Thoracic aorta (tissue), 2 donors: ENCODE measurements around the gene ATP6V0E1. TPM values are rescaled to one million over a fixed set of nuclear protein-coding genes. Genes with fewer than 3 reads are reported as not detected.

Experiments used
- ATAC-seq: fragments of 150-250 bp; one replicate; pipeline ENCODE4 v1.8.0; 2017; ENCODE audit warnings: low read depth; ENCODE audit not compliant: insufficient number of reproducible peaks, low FRiP score
- DNase-seq: peaks from one replicate; pipeline ENCODE4 v3.0.0-alpha.2; 2020; ENCODE audit warnings: low spot score
- H3K27ac ChIP-seq, 2 donors: fragments of 200-600 bp; sonication (generic); 1 replicate in 1 of 2; 2 replicates in 1 of 2; pipeline ENCODE4 v1.5.1; 2016; ENCODE audit warnings: mild to moderate bottlenecking in 2 of 2, moderate library complexity in 2 of 2
- H3K27me3 ChIP-seq: fragments of 200-600 bp; sonication (generic); replicated peaks from 2 replicates; pipeline ENCODE4 v1.6.0; 2016; ENCODE audit warnings: mild to moderate bottlenecking; ENCODE audit not compliant: insufficient read depth
- H3K36me3 ChIP-seq: fragments of 200-600 bp; sonication (generic); one replicate; pipeline ENCODE4 v1.5.1; 2016
- H3K4me1 ChIP-seq, 2 donors: fragments of 200-600 bp; sonication (generic); 1 replicate in 1 of 2; 2 replicates in 1 of 2; pipeline versions ENCODE4 v1.5.1 to v1.6.0; 2016; ENCODE audit warnings: low read depth in 2 of 2, mild to moderate bottlenecking in 1 of 2; ENCODE audit not compliant: control insufficient read depth in 1 of 2
- H3K4me3 ChIP-seq: fragments of 200-600 bp; sonication (generic); 2 replicates; pipeline ENCODE4 v1.5.1; 2016; ENCODE audit warnings: mild to moderate bottlenecking
- H3K9me3 ChIP-seq: fragments of 200-600 bp; sonication (generic); 2 replicates; pipeline ENCODE4 v1.5.1; 2016
- total RNA-seq, 2 donors: library from RNA; depleted of rRNA; stranded (reverse); fragments of >200 nt; gene quantifications; one replicate each; pipeline versions ENCODE4 v1.1.0 to v1.2.3, GENCODE V29; 2016
- TF ChIP-seq, protein P1 (sequence below): fragments of 200-600 bp; sonication (generic); IDR thresholded peaks from one replicate; pipeline ENCODE4 v1.5.1; 2019; ENCODE audit warnings: antibody characterized with exemption

The ATP6V0E1 gene
- total RNA-seq, 2 donors from 2014 or later: 117 to 123 TPM

DNA sequence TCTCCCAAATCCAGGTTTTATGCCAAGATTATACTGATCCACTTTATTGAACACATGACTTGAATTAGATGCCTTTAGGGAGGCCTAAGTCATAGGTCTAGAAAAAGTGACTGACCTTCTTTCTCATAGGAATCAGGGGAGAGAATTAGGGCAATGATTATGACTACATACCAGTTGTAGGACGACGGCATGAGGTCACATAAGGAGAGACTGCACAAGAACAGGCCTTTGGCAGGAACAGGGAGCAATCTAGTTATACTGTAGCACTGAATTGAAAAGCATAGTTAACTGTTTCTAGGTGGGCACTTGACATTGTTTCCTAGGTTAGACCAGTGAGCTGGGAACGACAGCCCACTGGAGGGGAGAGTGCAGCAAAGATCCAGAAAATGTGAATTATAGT, 95.3 kb downstream of the ATP6V0E1 start:
- Histone ChIP-seq H3K36me3 (peaks cover 7% of the 10 kb centered on the region), H3K4me1 (peaks cover 5 to 32% of the 10 kb centered on the region in 2 donors), H3K27me3 (no peaks in the 10 kb centered on the region), H3K9me3 (no peaks in the 10 kb centered on the region), H3K27ac (no peak overlapping the region), H3K4me3 (no peak overlapping the region)
- no peak for DNase-seq
- TF ChIP-seq, protein P1, sequence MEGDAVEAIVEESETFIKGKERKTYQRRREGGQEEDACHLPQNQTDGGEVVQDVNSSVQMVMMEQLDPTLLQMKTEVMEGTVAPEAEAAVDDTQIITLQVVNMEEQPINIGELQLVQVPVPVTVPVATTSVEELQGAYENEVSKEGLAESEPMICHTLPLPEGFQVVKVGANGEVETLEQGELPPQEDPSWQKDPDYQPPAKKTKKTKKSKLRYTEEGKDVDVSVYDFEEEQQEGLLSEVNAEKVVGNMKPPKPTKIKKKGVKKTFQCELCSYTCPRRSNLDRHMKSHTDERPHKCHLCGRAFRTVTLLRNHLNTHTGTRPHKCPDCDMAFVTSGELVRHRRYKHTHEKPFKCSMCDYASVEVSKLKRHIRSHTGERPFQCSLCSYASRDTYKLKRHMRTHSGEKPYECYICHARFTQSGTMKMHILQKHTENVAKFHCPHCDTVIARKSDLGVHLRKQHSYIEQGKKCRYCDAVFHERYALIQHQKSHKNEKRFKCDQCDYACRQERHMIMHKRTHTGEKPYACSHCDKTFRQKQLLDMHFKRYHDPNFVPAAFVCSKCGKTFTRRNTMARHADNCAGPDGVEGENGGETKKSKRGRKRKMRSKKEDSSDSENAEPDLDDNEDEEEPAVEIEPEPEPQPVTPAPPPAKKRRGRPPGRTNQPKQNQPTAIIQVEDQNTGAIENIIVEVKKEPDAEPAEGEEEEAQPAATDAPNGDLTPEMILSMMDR: no peak
- ATAC-seq: no peak

Other genes with a start within 250 kb of the ATP6V0E1 start
- 1,000 to 10,000 TPM in 1 of 2 donors, 100 to 1,000 TPM in 1; 813 to 3,699 TPM for gene DUSP1, start 212.6 kb upstream of the ATP6V0E1 start, total RNA-seq
- gene ERGIC1, start 149.5 kb upstream of the ATP6V0E1 start, total RNA-seq: 100 to 1,000 TPM; 141 to 230 TPM
- 1 to 10 TPM; 7.2 to 9.9 TPM for gene RPL26L1, start 24.3 kb upstream of the ATP6V0E1 start, total RNA-seq
- gene CREBRF, start 72.6 kb downstream of the ATP6V0E1 start, total RNA-seq: 10 to 100 TPM; 39.3 to 43.5 TPM
- gene BNIP1, start 160.8 kb downstream of the ATP6V0E1 start, total RNA-seq: 1 to 10 TPM; 4.9 to 7.8 TPM